Amniotic epithelial cell (primary cell): ENCODE data around the gene GPR32.
"Not testable (repeated sequence)": the region's sequence is repeated elsewhere in the genome, so short reads cannot be mapped to it uniquely, and the experiment has no call there.

Experiments
- DNase-seq: peaks from one replicate; pipeline ENCODE4 v3.0.0-alpha.2; 2010; ENCODE audit warnings: low read depth

GPR32 gene

GRCh38 chr19:50770164-50770563, at the start of gene GPR32:
GPR32 (plus strand) TSS chr19:50770464; CDS start chr19:50770601, 137 bp downstream.
- not testable (repeated sequence) for DNase-seq

- no peak for DNase-seq
Observed at GRCh38 chr19:50720921-50721381, 49.3 kb upstream of the GPR32 start.

GRCh38 chr19:50721441-50722137, 48.7 kb upstream of the GPR32 start:
- DNase-seq = no peak

GRCh38 chr19:50722201-50723013, 47.9 kb upstream of the GPR32 start:
- DNase-seq = no peak

GRCh38 chr19:50723069-50723468, 47.2 kb upstream of the GPR32 start, which contains the start of gene CLEC11A:
CLEC11A (plus strand) TSS chr19:50723364; CDS start chr19:50723526, 162 bp downstream.
- DNase-seq = peak; percentile 44

DNA sequence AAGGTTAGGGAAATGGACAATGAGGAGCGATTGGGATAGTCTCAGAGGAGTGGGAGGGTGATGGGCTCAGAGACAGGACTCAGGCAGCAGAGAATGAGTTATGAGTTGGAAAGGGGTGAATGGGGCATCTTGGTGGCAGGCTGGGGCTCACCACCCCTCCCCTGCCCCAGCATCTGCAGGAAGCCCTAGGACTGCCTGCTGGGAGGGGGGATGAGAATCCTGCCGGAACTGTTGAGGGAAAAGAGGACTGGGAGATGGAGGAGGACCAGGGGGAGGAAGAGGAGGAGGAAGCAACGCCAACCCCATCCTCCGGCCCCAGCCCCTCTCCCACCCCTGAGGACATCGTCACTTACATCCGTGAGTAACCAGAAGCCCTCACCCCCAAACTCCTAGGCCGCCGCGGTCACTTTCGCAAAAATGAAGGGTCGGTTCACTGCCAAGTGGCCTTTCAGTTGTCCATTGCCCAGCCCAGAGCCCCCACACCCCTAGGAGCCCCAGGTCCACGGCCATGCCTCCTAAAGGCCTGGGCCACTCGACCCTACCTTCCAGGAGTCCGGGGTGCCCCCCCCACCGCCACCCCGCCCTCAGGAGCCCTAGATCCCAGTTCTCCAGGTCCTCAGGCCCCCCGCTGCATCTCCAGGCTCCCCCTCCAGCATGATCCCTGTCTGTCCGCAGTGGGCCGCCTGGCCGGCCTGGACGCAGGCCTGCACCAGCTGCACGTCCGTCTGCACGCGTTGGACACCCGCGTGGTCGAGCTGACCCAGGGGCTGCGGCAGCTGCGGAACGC, 46.3 kb upstream of the GPR32 start:
- no peak for DNase-seq

DNA sequence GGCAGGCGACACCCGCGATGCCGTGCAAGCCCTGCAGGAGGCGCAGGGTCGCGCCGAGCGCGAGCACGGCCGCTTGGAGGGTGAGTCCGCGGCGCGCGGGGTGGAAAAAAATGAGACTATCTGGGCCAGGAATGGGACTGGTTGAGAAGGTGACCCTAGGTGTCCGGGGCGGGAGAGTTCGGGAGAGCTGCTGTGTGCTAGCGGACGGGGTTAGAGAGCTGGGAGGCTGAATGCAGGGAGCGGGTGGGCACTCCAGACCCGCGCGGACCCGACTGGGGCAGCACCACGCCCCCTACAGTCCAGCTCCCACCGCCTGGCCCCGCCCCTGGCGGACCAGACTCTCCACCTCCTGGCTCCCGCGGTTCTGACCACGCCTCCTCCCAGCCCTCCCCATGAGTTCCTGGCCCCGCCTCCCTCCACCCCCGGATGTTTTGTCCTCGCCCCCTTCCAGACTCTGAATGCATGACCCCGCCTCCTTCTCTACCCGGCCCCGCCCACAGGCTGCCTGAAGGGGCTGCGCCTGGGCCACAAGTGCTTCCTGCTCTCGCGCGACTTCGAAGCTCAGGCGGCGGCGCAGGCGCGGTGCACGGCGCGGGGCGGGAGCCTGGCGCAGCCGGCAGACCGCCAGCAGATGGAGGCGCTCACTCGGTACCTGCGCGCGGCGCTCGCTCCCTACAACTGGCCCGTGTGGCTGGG, 45.6 kb upstream of the GPR32 start:
- DNase-seq = peak; percentile 95

DNA sequence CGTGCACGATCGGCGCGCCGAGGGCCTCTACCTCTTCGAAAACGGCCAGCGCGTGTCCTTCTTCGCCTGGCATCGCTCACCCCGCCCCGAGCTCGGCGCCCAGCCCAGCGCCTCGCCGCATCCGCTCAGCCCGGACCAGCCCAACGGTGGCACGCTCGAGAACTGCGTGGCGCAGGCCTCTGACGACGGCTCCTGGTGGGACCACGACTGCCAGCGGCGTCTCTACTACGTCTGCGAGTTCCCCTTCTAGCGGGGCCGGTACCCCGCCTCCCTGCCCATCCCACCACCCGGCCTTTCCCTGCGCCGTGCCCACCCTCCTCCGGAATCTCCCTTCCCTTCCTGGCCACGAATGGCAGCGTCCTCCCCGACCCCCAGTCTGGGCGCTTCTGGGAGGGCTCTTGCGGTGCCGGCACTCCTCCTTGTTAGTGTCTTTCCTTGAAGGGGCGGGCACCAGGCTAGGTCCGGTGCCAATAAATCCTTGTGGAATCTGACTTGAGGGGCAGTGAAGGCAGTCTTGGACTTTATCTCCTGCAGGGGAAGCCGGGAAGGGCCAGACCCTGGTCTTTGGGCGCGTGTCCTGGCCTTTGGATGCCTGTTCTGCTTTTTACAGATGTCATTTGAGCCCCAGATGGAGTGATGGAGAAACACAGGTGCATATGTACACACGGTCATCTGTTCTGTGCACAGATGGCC, 44.9 kb upstream of the GPR32 start:
- no peak for DNase-seq

DNA sequence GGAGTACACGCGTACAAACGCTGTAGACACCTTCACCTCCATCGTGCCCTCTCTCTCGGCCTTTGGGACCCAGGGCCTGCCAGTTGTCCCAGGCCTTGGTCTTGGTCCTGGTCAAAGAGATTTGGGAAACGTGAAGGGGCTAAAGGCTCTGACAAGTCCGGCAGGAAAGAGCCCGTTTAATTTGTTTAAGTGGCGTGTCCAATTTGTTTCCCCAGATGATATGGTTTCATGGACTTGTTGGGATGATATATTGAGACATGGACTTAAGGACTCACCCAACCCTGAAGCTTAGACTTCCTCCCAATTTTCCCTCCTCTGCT, 44.4 kb upstream of the GPR32 start:
- DNase-seq = no peak

DNA sequence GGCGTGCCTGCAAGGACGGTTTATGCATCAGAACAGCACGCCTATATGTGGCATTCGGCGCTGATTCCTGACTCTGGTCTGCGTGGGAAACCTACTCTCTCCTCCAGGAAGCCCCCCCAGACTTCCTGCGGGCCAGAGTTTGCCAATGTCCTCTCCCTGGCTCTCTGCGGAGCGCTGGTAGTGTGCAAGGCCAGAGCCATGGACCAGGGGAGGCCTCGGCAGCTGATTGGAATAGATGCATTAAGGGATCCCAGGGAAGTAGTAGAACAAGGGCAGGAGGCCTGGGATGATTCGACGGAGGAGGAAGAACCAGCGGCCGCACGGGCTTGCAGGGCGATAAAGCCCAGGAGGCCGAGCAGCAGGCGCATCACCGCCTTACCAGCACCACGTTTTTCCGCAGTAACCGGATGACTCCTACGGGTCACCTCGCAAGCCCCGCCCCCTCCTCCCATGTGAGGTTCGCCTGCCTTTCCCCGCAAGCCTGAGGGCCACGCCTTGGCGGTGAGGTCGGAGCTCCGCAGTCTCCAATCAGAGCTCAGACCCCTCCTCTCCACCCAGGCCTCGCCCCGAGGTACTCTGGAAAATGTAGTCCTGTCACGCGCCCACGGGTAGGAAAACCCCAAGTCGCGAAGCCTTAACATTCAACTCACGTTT, 42.1 kb upstream of the GPR32 start:
- DNase-seq = peak; percentile 71

DNA sequence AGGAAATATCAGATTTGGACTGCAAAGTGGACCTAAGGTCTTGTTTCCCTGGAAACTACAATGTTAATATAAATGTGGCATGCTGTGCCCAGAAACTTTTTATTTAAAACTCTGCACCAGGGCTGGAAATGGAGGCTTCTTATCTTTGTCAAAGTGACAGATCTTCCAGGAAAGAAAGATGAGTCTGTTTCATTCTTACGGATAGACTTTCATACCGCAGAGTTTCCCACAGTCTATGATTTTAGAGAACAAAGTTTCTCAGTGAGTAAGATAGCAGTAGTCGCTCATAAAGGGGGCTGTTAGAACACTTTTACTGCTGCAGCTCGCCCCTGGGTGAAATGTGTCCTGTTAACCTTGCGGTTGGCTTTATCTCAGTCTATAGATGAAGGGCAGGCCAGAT, 40.4 kb upstream of the GPR32 start:
- DNase-seq = peak; percentile 15

DNA sequence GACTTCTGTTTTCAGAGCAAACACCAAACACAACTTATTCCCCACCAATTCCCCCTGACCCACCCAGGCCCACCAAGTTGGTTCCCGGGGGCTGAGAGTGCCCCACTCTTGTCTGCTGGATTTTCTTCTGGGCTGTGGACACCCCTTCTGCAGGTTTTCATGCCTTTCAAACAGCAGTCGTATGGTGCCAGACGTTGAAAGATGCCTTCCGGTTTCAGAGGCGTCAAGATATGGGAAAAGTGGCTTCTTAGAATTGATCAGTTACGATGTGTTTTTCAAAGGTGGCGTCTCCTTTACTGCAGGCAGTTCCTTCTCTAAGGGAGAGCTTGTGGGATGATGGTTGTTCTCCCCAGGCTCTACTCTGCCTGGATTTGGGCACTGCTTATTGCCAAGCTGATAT, 34.4 kb upstream of the GPR32 start:
- DNase-seq = no peak

GRCh38 chr19:50736338-50736737, 33.9 kb upstream of the GPR32 start:
- DNase-seq = no peak

DNA sequence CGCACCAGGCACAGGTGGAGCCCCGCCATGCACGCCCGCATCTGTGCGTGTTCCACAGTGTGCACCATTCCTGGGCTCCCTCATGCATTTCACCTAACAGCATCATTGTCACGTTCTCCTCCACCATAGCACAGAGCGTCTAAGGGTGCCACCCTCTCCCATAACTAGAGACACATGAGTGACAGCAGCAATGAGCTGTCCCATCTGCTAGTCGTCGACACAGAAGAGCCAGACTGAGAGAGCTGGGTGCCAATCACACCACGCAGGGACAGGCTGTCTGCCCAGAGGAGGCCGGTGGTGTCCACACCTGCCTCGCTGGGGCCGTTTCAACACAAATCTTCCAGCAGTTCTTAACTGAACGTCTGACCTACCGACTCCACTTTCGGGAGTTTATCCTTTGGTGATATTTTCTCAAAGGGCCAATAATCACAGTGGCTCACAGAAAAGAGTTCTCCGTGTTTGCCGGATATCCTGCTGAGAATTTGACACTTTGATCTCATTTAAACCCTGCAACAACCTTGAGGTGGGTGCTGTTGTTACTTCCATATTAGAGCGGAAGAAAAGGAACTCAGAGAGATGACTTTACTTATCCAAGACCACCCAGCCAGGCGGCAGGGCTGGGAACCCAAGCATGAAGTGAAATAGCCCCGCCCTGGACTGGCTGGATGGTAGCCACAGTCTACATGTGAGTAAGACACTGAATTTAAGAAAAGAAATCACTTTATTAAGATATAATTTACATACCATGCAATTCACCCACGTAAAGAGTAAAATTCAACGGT, 30.9 kb upstream of the GPR32 start:
- DNase-seq = no peak

- DNase-seq = no peak
Observed at GRCh38 chr19:50739914-50740426, 30.3 kb upstream of the GPR32 start.

GRCh38 chr19:50741179-50741933, 28.9 kb upstream of the GPR32 start:
- no peak for DNase-seq

DNA sequence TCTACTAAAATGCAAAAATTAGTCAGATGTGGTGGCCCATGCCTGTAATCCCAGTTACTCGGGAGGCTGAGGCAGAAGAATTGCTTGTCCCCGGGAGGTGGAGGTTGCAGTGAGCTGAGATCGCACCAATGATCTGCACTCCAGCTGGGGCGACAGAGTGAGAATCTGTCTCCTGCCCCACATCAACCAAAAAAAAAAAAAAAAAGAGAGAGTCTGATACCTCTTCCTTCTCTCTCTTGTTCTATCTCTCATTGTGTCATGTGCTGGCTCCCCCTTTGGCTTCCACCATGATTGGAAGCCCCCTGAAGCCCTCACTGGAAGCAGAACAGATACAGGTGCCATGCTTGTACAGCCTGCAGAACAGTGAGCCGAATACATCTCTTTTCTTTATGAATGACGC, 26.7 kb upstream of the GPR32 start:
- DNase-seq = no peak

DNA sequence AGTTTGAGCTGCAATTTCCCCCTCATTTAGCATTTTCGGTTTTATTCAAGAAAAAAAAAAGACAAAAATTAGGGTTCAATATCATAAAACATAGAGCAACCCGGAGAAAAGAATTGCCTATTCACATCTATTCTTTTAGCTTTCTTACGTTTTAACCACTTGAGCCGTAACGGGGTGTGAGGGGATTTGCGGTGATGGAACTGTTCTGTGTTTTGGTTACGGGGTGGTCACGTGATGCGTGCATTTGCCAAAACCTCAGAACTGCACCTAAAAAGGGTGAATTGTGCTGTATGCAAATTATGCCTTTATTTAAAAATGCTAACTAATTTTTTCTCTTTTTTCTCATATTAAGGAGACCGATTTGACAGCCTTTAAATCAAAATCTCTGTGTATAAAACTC, 25.0 kb upstream of the GPR32 start:
- no peak for DNase-seq

GRCh38 chr19:50747141-50747540, 23.1 kb upstream of the GPR32 start:
- DNase-seq = not testable (repeated sequence)
